ENCODE data around the gene PLD6. TPM values are rescaled to one million over a fixed set of nuclear protein-coding genes. Genes with fewer than 3 reads are reported as not detected.

PLD6 gene
- total RNA-seq, 4 donors from 2014 or later = 1.9 to 5.1 (median 2.7) TPM

DNA sequence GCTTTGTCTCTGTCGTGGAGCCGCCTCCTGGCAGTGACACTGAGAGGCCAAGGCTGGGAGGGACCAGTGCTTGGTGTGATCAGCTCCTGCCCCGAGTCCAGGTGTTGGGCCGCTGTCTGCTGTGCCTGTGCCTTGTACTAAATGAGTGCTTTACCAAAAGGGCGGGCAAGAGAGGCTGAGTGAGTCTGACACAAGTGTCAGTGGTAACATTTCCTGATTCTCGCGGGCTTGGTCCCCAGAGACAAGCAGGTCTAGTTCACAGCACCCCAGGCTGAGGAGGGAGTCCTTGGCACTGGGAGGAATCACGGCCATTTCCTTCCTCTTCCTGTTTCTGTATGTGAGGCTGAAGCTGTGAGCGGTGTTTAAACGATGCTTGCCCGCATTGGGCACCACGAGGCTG is 30.2 kb downstream of the PLD6 start:
- in situ Hi-C loops (cut with MboI; ENCODE audit: low sequenced_read_pairs in 4 of 4) (no loop called here), intact Hi-C loops (cut with DNase I; ENCODE audit: low total_unique reads) (loop anchor here (2.0 kb wide), 1 partner anchor 17 kb away; no protein-coding TSS in a partner anchor)
- H3K27me3 ChIP-seq = no peaks in the 10 kb centered on the region
- H3K27ac ChIP-seq = peak overlapping the region in 1 of 4 donors; percentile 5
- TF ChIP-seq, protein P1, sequence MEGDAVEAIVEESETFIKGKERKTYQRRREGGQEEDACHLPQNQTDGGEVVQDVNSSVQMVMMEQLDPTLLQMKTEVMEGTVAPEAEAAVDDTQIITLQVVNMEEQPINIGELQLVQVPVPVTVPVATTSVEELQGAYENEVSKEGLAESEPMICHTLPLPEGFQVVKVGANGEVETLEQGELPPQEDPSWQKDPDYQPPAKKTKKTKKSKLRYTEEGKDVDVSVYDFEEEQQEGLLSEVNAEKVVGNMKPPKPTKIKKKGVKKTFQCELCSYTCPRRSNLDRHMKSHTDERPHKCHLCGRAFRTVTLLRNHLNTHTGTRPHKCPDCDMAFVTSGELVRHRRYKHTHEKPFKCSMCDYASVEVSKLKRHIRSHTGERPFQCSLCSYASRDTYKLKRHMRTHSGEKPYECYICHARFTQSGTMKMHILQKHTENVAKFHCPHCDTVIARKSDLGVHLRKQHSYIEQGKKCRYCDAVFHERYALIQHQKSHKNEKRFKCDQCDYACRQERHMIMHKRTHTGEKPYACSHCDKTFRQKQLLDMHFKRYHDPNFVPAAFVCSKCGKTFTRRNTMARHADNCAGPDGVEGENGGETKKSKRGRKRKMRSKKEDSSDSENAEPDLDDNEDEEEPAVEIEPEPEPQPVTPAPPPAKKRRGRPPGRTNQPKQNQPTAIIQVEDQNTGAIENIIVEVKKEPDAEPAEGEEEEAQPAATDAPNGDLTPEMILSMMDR (IDR thresholded peaks at IDR 0.05 in 4 of 5, conservative IDR thresholded peaks at IDR 0.05 in 1 of 5) = no peak
- no peak for TF ChIP-seq POLR2A (IDR thresholded peaks at IDR 0.05)
- H3K4me1 ChIP-seq = peaks cover 3 to 6% of the 10 kb centered on the region in 2 donors
- DNase-seq (no peak), ATAC-seq (no peak)
- no peaks in the 10 kb centered on the region for H3K9me3 ChIP-seq
- no peak overlapping the region for H3K4me3 ChIP-seq
- peaks cover 2 to 94% of the 10 kb centered on the region in 2 donors for H3K36me3 ChIP-seq

DNA sequence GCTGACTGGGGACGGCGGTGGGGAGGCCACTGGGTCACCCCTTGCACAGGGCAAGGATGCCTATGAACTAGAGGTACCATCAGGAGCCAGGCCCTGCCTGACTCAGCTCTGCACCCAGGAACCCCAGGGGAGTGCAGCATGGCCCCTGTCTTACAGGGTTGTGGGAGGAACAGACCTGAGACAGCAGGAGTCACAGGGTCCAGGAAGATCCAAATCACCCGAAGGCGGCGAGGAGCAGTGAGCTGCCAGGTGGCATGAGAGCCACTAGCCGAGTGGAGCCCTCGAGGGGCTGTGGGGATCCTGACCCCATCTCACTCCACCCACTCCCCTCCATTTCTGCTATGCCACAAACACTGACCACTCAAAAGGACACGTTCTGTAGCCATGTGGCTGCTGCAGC is 30.8 kb downstream of the PLD6 start:
- no peak for DNase-seq
- peak overlapping the region in 1 of 4 donors; percentile 5 for H3K27ac ChIP-seq
- no peaks in the 10 kb centered on the region for H3K27me3 ChIP-seq
- no peak overlapping the region for H3K4me3 ChIP-seq
- in situ Hi-C loops (cut with MboI; ENCODE audit: low sequenced_read_pairs in 4 of 4) (no loop called here), intact Hi-C loops (cut with DNase I; ENCODE audit: low total_unique reads) (no loop called here)
- ATAC-seq = no peak
- H3K9me3 ChIP-seq = no peaks in the 10 kb centered on the region
- peaks cover 3 to 6% of the 10 kb centered on the region in 2 donors for H3K4me1 ChIP-seq
- H3K36me3 ChIP-seq = peaks cover 2 to 89% of the 10 kb centered on the region in 2 donors
- TF ChIP-seq, protein P1 (IDR thresholded peaks at IDR 0.05 in 4 of 5, conservative IDR thresholded peaks at IDR 0.05 in 1 of 5) = no peak

DNA sequence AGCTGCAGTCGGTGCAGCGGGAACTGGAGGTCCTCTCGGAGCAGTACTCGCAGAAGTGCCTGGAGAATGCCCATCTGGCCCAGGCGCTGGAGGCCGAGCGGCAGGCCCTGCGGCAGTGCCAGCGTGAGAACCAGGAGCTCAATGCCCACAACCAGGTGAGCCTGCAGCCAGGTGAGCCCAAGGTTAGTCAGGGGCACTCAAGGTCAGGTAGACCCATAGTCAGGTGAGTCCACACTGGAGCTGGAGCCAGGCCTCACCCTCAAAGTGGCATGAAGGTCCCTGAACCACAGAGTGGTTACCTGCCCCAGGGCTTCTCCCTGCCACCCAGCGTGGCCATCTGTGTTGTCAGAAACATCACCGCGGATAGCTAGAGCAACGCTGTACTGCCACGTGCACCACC is 32.2 kb downstream of the PLD6 start:
- DNase-seq (no peak), ATAC-seq (no peak)
- Histone ChIP-seq H3K36me3 (peaks cover 2 to 79% of the 10 kb centered on the region in 2 donors), H3K27ac (no peak overlapping the region), H3K9me3 (no peaks in the 10 kb centered on the region), H3K4me1 (peaks cover 3 to 6% of the 10 kb centered on the region in 2 donors), H3K4me3 (no peak overlapping the region), H3K27me3 (no peaks in the 10 kb centered on the region)
- intact Hi-C loops (cut with DNase I; ENCODE audit: low total_unique reads) = no loop called here
- TF ChIP-seq, protein P1 (IDR thresholded peaks at IDR 0.05 in 4 of 5, conservative IDR thresholded peaks at IDR 0.05 in 1 of 5) = no peak
- TF ChIP-seq POLR2A (IDR thresholded peaks at IDR 0.05) = no peak
- in situ Hi-C loops (cut with MboI; ENCODE audit: low sequenced_read_pairs in 4 of 4) = no loop called here

DNA sequence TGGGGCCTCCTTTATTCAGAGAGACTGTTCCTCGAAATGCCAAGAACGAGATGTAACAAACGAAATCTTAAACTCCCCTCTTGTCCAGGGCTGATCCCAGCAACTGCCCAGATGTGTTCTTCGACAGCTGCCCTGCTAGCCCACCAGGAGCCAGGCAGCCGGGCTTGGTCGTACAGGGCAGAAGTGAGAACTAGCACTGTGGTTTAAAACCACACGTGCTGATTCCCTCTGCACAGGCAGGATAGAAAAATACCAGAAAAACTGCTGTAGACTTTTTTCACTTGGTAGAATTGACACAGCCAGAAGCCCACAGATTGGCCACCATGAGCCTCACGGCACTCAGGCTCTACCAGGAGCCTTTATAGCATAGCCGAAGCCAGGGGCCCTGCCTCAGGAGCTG is 33.1 kb downstream of the PLD6 start:
- peak overlapping the region in 3 of 4 donors; percentile 25 to 61 (median 52) for H3K27ac ChIP-seq
- in situ Hi-C loops (cut with MboI; ENCODE audit: low sequenced_read_pairs in 4 of 4) (no loop called here), intact Hi-C loops (cut with DNase I; ENCODE audit: low total_unique reads) (no loop called here)
- H3K9me3 ChIP-seq = no peaks in the 10 kb centered on the region
- DNase-seq (no peak), ATAC-seq (no peak)
- peaks cover 3 to 6% of the 10 kb centered on the region in 2 donors for H3K4me1 ChIP-seq
- H3K36me3 ChIP-seq = peaks cover 2 to 72% of the 10 kb centered on the region in 2 donors
- H3K4me3 ChIP-seq = no peak overlapping the region
- TF ChIP-seq, protein P1 (IDR thresholded peaks at IDR 0.05 in 4 of 5, conservative IDR thresholded peaks at IDR 0.05 in 1 of 5) = no peak
- TF ChIP-seq POLR2A (IDR thresholded peaks at IDR 0.05) = no peak
- H3K27me3 ChIP-seq = no peaks in the 10 kb centered on the region
